ENCODE data around the gene PKMYT1. TPM values are rescaled to one million over a fixed set of nuclear protein-coding genes. Genes with fewer than 3 reads are reported as not detected.
A peak's percentile ranks its signal among the peaks of the same experiment; 100 is the strongest.

The PKMYT1 gene
- total RNA-seq, 4 donors from 2014 or later = 0.81 to 0.88 TPM; not detected in 2

GRCh38 chr16:3017794-3018506 lies 37.7 kb upstream of the PKMYT1 start, which contains the start of gene CLDN6:
Gene CLDN6 (minus strand): TSS chr16:3018183. CDS start chr16:3016021, 2,162 bp downstream.
- peaks cover 30 to 34% of the 10 kb centered on the region in 2 donors for H3K4me1 ChIP-seq
- WGBS, 2 donors = 5% methylated on average over 15 to 23 of the region's 52 CpGs
- H3K27ac ChIP-seq = no peak within 1 kb of the TSS
- no peaks in the 10 kb centered on the region for H3K36me3 ChIP-seq
- H3K9me3 ChIP-seq = no peaks in the 10 kb centered on the region
- no peaks in the 10 kb centered on the region for H3K27me3 ChIP-seq
- DNase-seq = peak; percentile 30 to 42
- TF ChIP-seq POLR2A (IDR thresholded peaks at IDR 0.05) = no peak
- TF ChIP-seq CTCF (IDR thresholded peaks at IDR 0.05) = peak in 1 of 6 experiments; percentile 6
- intact Hi-C loops (cut with DNase I) = no loop called here
- H3K4me3 ChIP-seq (replicated peaks in 1 of 3) = no peak within 1 kb of the TSS

GRCh38 chr16:3017344-3017743 lies 37.1 kb upstream of the PKMYT1 start:
- TF ChIP-seq POLR2A (IDR thresholded peaks at IDR 0.05) = no peak
- TF ChIP-seq CTCF (IDR thresholded peaks at IDR 0.05) = no peak
- 54 to 82% methylated on average over 8 to 18 of the region's 20 CpGs for WGBS, 2 donors
- H3K4me1 ChIP-seq = peaks cover 24 to 34% of the 10 kb centered on the region in 2 donors
- no peaks in the 10 kb centered on the region for H3K36me3 ChIP-seq
- H3K27me3 ChIP-seq = no peaks in the 10 kb centered on the region
- intact Hi-C loops (cut with DNase I) = no loop called here
- no peak overlapping the region for H3K27ac ChIP-seq
- no peak for DNase-seq
- no peaks in the 10 kb centered on the region for H3K9me3 ChIP-seq
- no peak overlapping the region for H3K4me3 ChIP-seq (replicated peaks in 1 of 3)

- DNase-seq = no peak
- Histone ChIP-seq H3K9me3 (no peaks in the 10 kb centered on the region), H3K4me3 (replicated peaks in 1 of 3) (no peak overlapping the region), H3K27ac (no peak overlapping the region), H3K27me3 (no peaks in the 10 kb centered on the region), H3K36me3 (no peaks in the 10 kb centered on the region), H3K4me1 (peaks cover 10 to 27% of the 10 kb centered on the region in 2 donors)
- intact Hi-C loops (cut with DNase I) = no loop called here
- no peak for TF ChIP-seq POLR2A (IDR thresholded peaks at IDR 0.05)
- TF ChIP-seq CTCF (IDR thresholded peaks at IDR 0.05) = no peak
- WGBS, 2 donors = 86 to 89% methylated on average over 11 to 13 of the region's 13 CpGs
These were observed 35.7 kb upstream of the PKMYT1 start for GRCh38 chr16:3015865-3016521.

- H3K9me3 ChIP-seq = no peaks in the 10 kb centered on the region
- intact Hi-C loops (cut with DNase I) = no loop called here
- no peak for TF ChIP-seq CTCF (IDR thresholded peaks at IDR 0.05)
- TF ChIP-seq POLR2A (IDR thresholded peaks at IDR 0.05) = no peak
- no peaks in the 10 kb centered on the region for H3K36me3 ChIP-seq
- no peak overlapping the region for H3K27ac ChIP-seq
- H3K4me3 ChIP-seq (replicated peaks in 1 of 3) = no peak overlapping the region
- WGBS, 2 donors = 83 to 93% methylated on average over 6 of the region's 6 CpGs
- no peaks in the 10 kb centered on the region for H3K27me3 ChIP-seq
- DNase-seq = no peak
- peaks cover 11 to 29% of the 10 kb centered on the region in 2 donors for H3K4me1 ChIP-seq
These were observed 34.7 kb upstream of the PKMYT1 start for GRCh38 chr16:3014971-3015370.

All from thyroid gland (tissue), 4 donors.